ENCODE results near the gene KANSL1. TPM values are rescaled to one million over a fixed set of nuclear protein-coding genes. Genes with fewer than 3 reads are reported as not detected.
"Not testable (repeated sequence)": the region's sequence is repeated elsewhere in the genome, so short reads cannot be mapped to it uniquely, and the experiment has no call there.

KANSL1 gene
- total and polyA plus RNA-seq, 3 donors from 2014 or later, result 70.3 to 158 (median 152) TPM

GRCh38 chr17:46007461-46007965 is 185.7 kb downstream of the KANSL1 start:
- WGBS, 2 donors, result 81 to 82% methylated on average over 2 of the region's 2 CpGs
- H3K9me3 ChIP-seq, result no peaks in the 10 kb centered on the region
- H3K4me3 ChIP-seq, result no peak overlapping the region
- peaks cover 4% of the 10 kb centered on the region for H3K4me1 ChIP-seq
- DNase-seq, result no peak
- TF ChIP-seq, protein P1, sequence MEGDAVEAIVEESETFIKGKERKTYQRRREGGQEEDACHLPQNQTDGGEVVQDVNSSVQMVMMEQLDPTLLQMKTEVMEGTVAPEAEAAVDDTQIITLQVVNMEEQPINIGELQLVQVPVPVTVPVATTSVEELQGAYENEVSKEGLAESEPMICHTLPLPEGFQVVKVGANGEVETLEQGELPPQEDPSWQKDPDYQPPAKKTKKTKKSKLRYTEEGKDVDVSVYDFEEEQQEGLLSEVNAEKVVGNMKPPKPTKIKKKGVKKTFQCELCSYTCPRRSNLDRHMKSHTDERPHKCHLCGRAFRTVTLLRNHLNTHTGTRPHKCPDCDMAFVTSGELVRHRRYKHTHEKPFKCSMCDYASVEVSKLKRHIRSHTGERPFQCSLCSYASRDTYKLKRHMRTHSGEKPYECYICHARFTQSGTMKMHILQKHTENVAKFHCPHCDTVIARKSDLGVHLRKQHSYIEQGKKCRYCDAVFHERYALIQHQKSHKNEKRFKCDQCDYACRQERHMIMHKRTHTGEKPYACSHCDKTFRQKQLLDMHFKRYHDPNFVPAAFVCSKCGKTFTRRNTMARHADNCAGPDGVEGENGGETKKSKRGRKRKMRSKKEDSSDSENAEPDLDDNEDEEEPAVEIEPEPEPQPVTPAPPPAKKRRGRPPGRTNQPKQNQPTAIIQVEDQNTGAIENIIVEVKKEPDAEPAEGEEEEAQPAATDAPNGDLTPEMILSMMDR (IDR thresholded peaks at IDR 0.05), result no peak
- no peak for TF ChIP-seq POLR2A (IDR thresholded peaks at IDR 0.05)
- H3K36me3 ChIP-seq (ENCODE audit: low read depth, missing control alignments), result no peaks in the 10 kb centered on the region
- intact Hi-C loops (cut with DNase I; ENCODE audit: low total_unique reads), result loop anchor here (10.0 kb wide), 1 partner anchor 267 kb away; no protein-coding TSS in a partner anchor
- no peak overlapping the region for H3K27ac ChIP-seq
- no peaks in the 10 kb centered on the region for H3K27me3 ChIP-seq

- not testable (repeated sequence) for H3K27ac ChIP-seq; DNase-seq; H3K9me3 ChIP-seq; H3K4me1 ChIP-seq; H3K27me3 ChIP-seq; H3K36me3 ChIP-seq (ENCODE audit: low read depth, missing control alignments); H3K4me3 ChIP-seq
- intact Hi-C loops (cut with DNase I; ENCODE audit: low total_unique reads), result loop anchor here (10.0 kb wide), 1 partner anchor 269 kb away; no protein-coding TSS in a partner anchor
- 88 to 100% methylated on average over 1 of the region's 1 CpG for WGBS, 2 donors
Observed at GRCh38 chr17:46006082-46006481, 187.1 kb downstream of the KANSL1 start.

GRCh38 chr17:46003907-46004748 is 189.1 kb downstream of the KANSL1 start:
- peaks cover 4% of the 10 kb centered on the region for H3K4me1 ChIP-seq
- peak; percentile 64 for DNase-seq
- TF ChIP-seq, protein P1 (IDR thresholded peaks at IDR 0.05), result no peak
- no peak for TF ChIP-seq POLR2A (IDR thresholded peaks at IDR 0.05)
- H3K9me3 ChIP-seq, result no peaks in the 10 kb centered on the region
- 36 to 53% methylated on average over 4 to 6 of the region's 6 CpGs for WGBS, 2 donors
- no peaks in the 10 kb centered on the region for H3K27me3 ChIP-seq
- intact Hi-C loops (cut with DNase I; ENCODE audit: low total_unique reads), result loop anchor here (10.0 kb wide), 1 partner anchor 271 kb away; no protein-coding TSS in a partner anchor
- H3K27ac ChIP-seq, result no peak overlapping the region
- no peaks in the 10 kb centered on the region for H3K36me3 ChIP-seq (ENCODE audit: low read depth, missing control alignments)
- no peak overlapping the region for H3K4me3 ChIP-seq

GRCh38 chr17:46002973-46003316 is 190.3 kb downstream of the KANSL1 start:
- Histone ChIP-seq H3K9me3 (no peaks in the 10 kb centered on the region), H3K27ac (no peak overlapping the region), H3K4me3 (no peak overlapping the region), H3K27me3 (no peaks in the 10 kb centered on the region), H3K36me3 (ENCODE audit: low read depth, missing control alignments) (no peaks in the 10 kb centered on the region), H3K4me1 (peaks cover 4% of the 10 kb centered on the region)
- 73 to 82% methylated on average over 7 of the region's 7 CpGs for WGBS, 2 donors
- TF ChIP-seq POLR2A (IDR thresholded peaks at IDR 0.05), result no peak
- TF ChIP-seq, protein P1 (IDR thresholded peaks at IDR 0.05), result no peak
- no peak for DNase-seq
- intact Hi-C loops (cut with DNase I; ENCODE audit: low total_unique reads), result loop anchor here (10.0 kb wide), 1 partner anchor 272 kb away; no protein-coding TSS in a partner anchor

GRCh38 chr17:46002311-46002972 is 190.8 kb downstream of the KANSL1 start:
- Histone ChIP-seq H3K9me3 (no peaks in the 10 kb centered on the region), H3K36me3 (ENCODE audit: low read depth, missing control alignments) (no peaks in the 10 kb centered on the region), H3K4me3 (no peak overlapping the region), H3K27me3 (no peaks in the 10 kb centered on the region), H3K27ac (no peak overlapping the region), H3K4me1 (peaks cover 4% of the 10 kb centered on the region)
- 36 to 38% methylated on average over 8 of the region's 8 CpGs for WGBS, 2 donors
- no peak for TF ChIP-seq POLR2A (IDR thresholded peaks at IDR 0.05)
- TF ChIP-seq, protein P1 (IDR thresholded peaks at IDR 0.05), result peak; percentile 95 to 98 (median 96)
- intact Hi-C loops (cut with DNase I; ENCODE audit: low total_unique reads), result loop anchor here (10.0 kb wide), 1 partner anchor 272 kb away; no protein-coding TSS in a partner anchor
- DNase-seq, result peak; percentile 84
